A549 treated with Mapracorat at 1 μM for 4 hours (cell line): ENCODE data around the gene SPATA2. TPM values are rescaled to one million over a fixed set of nuclear protein-coding genes. Genes with fewer than 3 reads are reported as not detected.

ENCODE experiments used
- total RNA-seq: library from RNA; stranded (reverse); fragments of 200-300 nt; extraction: Qiagen RNA extraction; gene quantifications from 5 replicates; pipeline ENCODE4 v1.2.3, GENCODE V29; 2022

The SPATA2 gene
- 6.8 to 8.7 TPM (median 7.8 TPM) in 5 replicates for total RNA-seq

GRCh38 chr20:49915380-49916145 is at the start of gene SPATA2:
SPATA2 (minus strand) TSS chr20:49915529; CDS start chr20:49908490, 7,039 bp downstream.

GRCh38 chr20:49936153-49937026 is 21.1 kb upstream of the SPATA2 start, which contains the start of gene RNF114:
RNF114 (plus strand) TSS chr20:49936397; CDS start chr20:49936413, 16 bp downstream.

Other genes with a start within 250 kb of the SPATA2 start
- 52.2 to 72.4 TPM (median 62.2 TPM) in 5 replicates for gene B4GALT5, start 201.7 kb downstream of the SPATA2 start, total RNA-seq
- gene SLC9A8, start 102.7 kb downstream of the SPATA2 start, total RNA-seq = 7.6 to 9.5 TPM (median 9.2 TPM) in 5 replicates
- 50.4 to 64.2 TPM (median 60.3 TPM) in 5 replicates for gene RNF114, start 20.9 kb upstream of the SPATA2 start, total RNA-seq
- 8.0 to 12.1 TPM (median 11.7 TPM) in 5 replicates for gene SNAI1, start 67.5 kb upstream of the SPATA2 start, total RNA-seq
- gene UBE2V1, start 197.6 kb upstream of the SPATA2 start, total RNA-seq = 101 to 145 TPM (median 107 TPM) in 5 replicates
- 47.6 to 56.1 TPM (median 54.9 TPM) in 5 replicates for gene PEDS1, start 238.2 kb upstream of the SPATA2 start, total RNA-seq